HL-60 (cell line): Measurements from ENCODE around the gene TJP1.

ENCODE experiments used
- GABPA ChIP-seq: IDR thresholded peaks from 2 replicates; pipeline ENCODE4 v1.6.1; 2012; ENCODE audit warnings: low read depth
- POLR2AphosphoS5 ChIP-seq: IDR thresholded peaks from 2 replicates; pipeline ENCODE4 v1.6.1; 2012; ENCODE audit warnings: low read depth
- REST ChIP-seq: IDR thresholded peaks from 2 replicates; pipeline ENCODE4 v1.6.1; 2012; ENCODE audit warnings: low read depth; ENCODE audit not compliant: insufficient replicate concordance
- SPI1 ChIP-seq: IDR thresholded peaks from 2 replicates; pipeline ENCODE4 v1.6.1; 2012; ENCODE audit warnings: low read depth, mild to moderate bottlenecking, borderline replicate concordance
- TF ChIP-seq, protein P1 (sequence below): IDR thresholded peaks from one replicate; pipeline ENCODE4 v1.5.1; 2011; ENCODE audit warnings: low read length, control low read depth, inconsistent platforms; ENCODE audit not compliant: insufficient read depth

DNA sequence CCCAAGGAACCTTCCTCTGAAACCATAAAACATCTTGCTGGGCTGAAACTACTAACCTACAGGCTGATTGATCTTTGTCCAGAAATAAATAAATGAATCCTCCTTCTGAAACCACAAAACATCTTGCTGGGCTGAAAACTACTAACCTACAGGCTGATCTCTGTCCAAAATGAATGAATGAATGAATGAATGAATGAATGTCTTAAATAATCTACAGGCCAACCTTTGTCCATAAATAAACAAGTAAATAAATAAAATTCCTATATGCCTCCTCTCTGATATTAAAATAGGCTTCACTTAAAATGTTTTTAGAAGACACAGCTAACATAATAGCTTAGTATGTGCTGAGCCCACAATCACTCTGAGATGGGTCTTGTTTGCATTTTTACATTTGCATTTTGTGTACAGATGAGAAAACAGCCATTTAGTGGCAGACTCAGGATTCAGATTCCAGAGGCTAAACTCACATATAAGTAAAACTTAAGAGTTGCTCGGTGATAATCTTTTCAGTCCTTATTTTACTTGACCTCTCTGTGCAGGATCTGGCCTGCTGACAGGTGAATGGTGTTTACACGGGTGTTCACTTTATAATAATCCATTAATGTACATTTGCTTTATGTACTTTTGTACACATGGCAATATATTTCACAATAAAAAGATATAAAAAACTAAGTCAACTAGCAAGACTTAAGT lies 10.4 kb downstream of the TJP1 start:
- TF ChIP-seq, protein P1, sequence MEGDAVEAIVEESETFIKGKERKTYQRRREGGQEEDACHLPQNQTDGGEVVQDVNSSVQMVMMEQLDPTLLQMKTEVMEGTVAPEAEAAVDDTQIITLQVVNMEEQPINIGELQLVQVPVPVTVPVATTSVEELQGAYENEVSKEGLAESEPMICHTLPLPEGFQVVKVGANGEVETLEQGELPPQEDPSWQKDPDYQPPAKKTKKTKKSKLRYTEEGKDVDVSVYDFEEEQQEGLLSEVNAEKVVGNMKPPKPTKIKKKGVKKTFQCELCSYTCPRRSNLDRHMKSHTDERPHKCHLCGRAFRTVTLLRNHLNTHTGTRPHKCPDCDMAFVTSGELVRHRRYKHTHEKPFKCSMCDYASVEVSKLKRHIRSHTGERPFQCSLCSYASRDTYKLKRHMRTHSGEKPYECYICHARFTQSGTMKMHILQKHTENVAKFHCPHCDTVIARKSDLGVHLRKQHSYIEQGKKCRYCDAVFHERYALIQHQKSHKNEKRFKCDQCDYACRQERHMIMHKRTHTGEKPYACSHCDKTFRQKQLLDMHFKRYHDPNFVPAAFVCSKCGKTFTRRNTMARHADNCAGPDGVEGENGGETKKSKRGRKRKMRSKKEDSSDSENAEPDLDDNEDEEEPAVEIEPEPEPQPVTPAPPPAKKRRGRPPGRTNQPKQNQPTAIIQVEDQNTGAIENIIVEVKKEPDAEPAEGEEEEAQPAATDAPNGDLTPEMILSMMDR: no peak
- TF ChIP-seq POLR2AphosphoS5 (no peak), REST (no peak), GABPA (no peak), SPI1 (no peak)
